GM12878 (cell line): ENCODE measurements around the gene GSAP. TPM values are rescaled to one million over a fixed set of nuclear protein-coding genes. Genes with fewer than 3 reads are reported as not detected.

Source experiments
- ATAC-seq: fragments of 200-7000 bp; cut with Tn5 transposase; 3 replicates; pipeline ENCODE4 v1.9.1; 2020; ENCODE audit warnings: mild to moderate bottlenecking, moderate library complexity
- BruUV-seq: library from RNA; stranded (reverse); fragments of 400-500 nt; replicated peaks from 2 replicates; lab custom pipeline; 2021; lab: Mats Ljungman, UMichigan
- CTCF ChIA-PET: fragments of 300-600 bp; sonication (Branson Sonifier 250); formaldehyde crosslinking; extraction: SDS; loops from one replicate; lab custom pipeline; 2021; ENCODE audit warnings: inconsistent platforms; lab: Yijun Ruan, JAX
- POLR2A ChIA-PET: fragments of 350-600 bp; formaldehyde crosslinking; extraction: SDS; loops from one replicate; lab custom pipeline; 2021; ENCODE audit warnings: inconsistent platforms; lab: Charles Lee
- RAD21 ChIA-PET: fragments of 300-600 bp; sonication (Branson Sonifier 250); formaldehyde crosslinking; loops from one replicate; lab custom pipeline; 2023; ENCODE audit warnings: antibody characterized with exemption; ENCODE audit not compliant: unreplicated experiment; lab: Charles Lee
- SMC1A ChIA-PET: fragments of 300-600 bp; sonication (Branson Sonifier 250); formaldehyde crosslinking; loops from one replicate; lab custom pipeline; 2023; ENCODE audit not compliant: unreplicated experiment, uncharacterized antibody; lab: Charles Lee
- DNase-seq: peaks from one replicate; pipeline ENCODE4 v3.0.0-alpha.2; 2011; ENCODE audit warnings: low read depth, low spot score
- FAIRE-seq: peaks from 3 replicates; lab custom pipeline; 2011; peaks lifted over from hg19 to GRCh38; lab: Jason Lieb, UNC
- H2AFZ ChIP-seq: 2 replicates; pipeline ENCODE4 v1.6.0; 2011; ENCODE audit warnings: low read depth, low read length, control low read depth; ENCODE audit not compliant: control insufficient read depth
- H3K27ac ChIP-seq: 2 replicates; pipeline ENCODE4 v1.5.1; 2011; ENCODE audit warnings: control low read depth; ENCODE audit not compliant: control insufficient read depth, insufficient read depth
- H3K27me3 ChIP-seq, 2 experiments: replicated peaks in 1 of 2; 2 replicates each; pipeline versions ENCODE4 v1.6.0 to v1.6.1; 2011; ENCODE audit warnings: low read length in 1 of 2; ENCODE audit not compliant: control insufficient read depth in 2 of 2, insufficient read depth in 2 of 2
- H3K36me3 ChIP-seq, 2 experiments: 2 replicates each; pipeline ENCODE4 v1.5.1; 2011; ENCODE audit warnings: low read length in 1 of 2; ENCODE audit not compliant: control insufficient read depth in 2 of 2, insufficient read depth in 2 of 2
- H3K4me1 ChIP-seq: 2 replicates; pipeline ENCODE4 v1.6.1; 2011; ENCODE audit warnings: mild to moderate bottlenecking, low read length, moderate library complexity, mixed read lengths; ENCODE audit not compliant: control insufficient read depth, insufficient read depth
- H3K4me2 ChIP-seq: 2 replicates; pipeline ENCODE4 v1.6.0; 2011; ENCODE audit warnings: control low read depth; ENCODE audit not compliant: control insufficient read depth, insufficient read depth
- H3K4me3 ChIP-seq: fragments of 200-600 bp; sonication (generic); 2 replicates; pipeline ENCODE4 v1.5.1; 2016
- H3K79me2 ChIP-seq: 2 replicates; pipeline ENCODE4 v1.6.0; 2011; ENCODE audit warnings: low read length; ENCODE audit not compliant: control insufficient read depth, insufficient read depth
- H3K9ac ChIP-seq: 2 replicates; pipeline ENCODE4 v1.8.0; 2011; ENCODE audit warnings: low read length, control low read depth, mixed read lengths; ENCODE audit not compliant: control insufficient read depth, insufficient read depth
- H3K9me3 ChIP-seq: replicated peaks from 3 replicates; pipeline ENCODE4 v1.5.1; 2011; ENCODE audit warnings: mild to moderate bottlenecking, low read length; ENCODE audit not compliant: control insufficient read depth, insufficient read depth
- H4K20me1 ChIP-seq: 2 replicates; pipeline ENCODE4 v1.6.0; 2011; ENCODE audit not compliant: control insufficient read depth, insufficient read depth
- ASH2L ChIP-seq: fragments of 300-600, 200-600 bp; sonication (generic); IDR thresholded peaks from 2 replicates; pipeline ENCODE4 v1.6.1; 2017; ENCODE audit warnings: low read depth, mild to moderate bottlenecking, borderline replicate concordance
- CBX5 ChIP-seq: sonication (generic); IDR thresholded peaks from 2 replicates; pipeline ENCODE4 v1.6.1; 2016; ENCODE audit warnings: low read depth, moderate library complexity, mild to moderate bottlenecking, inconsistent platforms
- HDAC6 ChIP-seq: fragments of 200-600 bp; sonication (generic); IDR thresholded peaks from one replicate; pipeline ENCODE4 v1.8.0; 2017; ENCODE audit warnings: antibody characterized with exemption; ENCODE audit not compliant: unreplicated experiment
- IKZF1 ChIP-seq: fragments of 450-650 bp; conservative IDR thresholded peaks from 2 replicates; pipeline ENCODE4 v1.6.1; 2017; ENCODE audit warnings: antibody characterized with exemption, mild to moderate bottlenecking
- KLF5 ChIP-seq: fragments of 450-650 bp; IDR thresholded peaks from 2 replicates; pipeline ENCODE4 v1.6.1; 2014; ENCODE audit warnings: mild to moderate bottlenecking; ENCODE audit not compliant: partially characterized antibody
- MTA2 ChIP-seq: fragments of 450-650 bp; IDR thresholded peaks from 2 replicates; pipeline ENCODE4 v1.6.1; 2016; ENCODE audit warnings: low read depth, mild to moderate bottlenecking, moderate library complexity
- MXI1 ChIP-seq: fragments of 150-350 bp; IDR thresholded peaks from 2 replicates; pipeline ENCODE4 v1.6.1; 2011; ENCODE audit warnings: low read depth, mild to moderate bottlenecking, inconsistent platforms, low read length, improper control_type of control experiment
- NFYB ChIP-seq: IDR thresholded peaks from 2 replicates; pipeline ENCODE4 v1.6.1; 2011; ENCODE audit warnings: low read depth, mild to moderate bottlenecking, low read length, improper control_type of control experiment, moderate library complexity; ENCODE audit not compliant: insufficient read depth
- PAX5 ChIP-seq: IDR thresholded peaks from 2 replicates; pipeline ENCODE4 v1.6.1; 2011; ENCODE audit warnings: low read depth, low read length, borderline replicate concordance
- POLR2A ChIP-seq: IDR thresholded peaks from 2 replicates; pipeline ENCODE4 v1.6.1; 2011; ENCODE audit warnings: low read depth, mild to moderate bottlenecking, low read length
- POLR2AphosphoS5 ChIP-seq: IDR thresholded peaks from 2 replicates; pipeline ENCODE4 v1.6.1; 2011; ENCODE audit warnings: mild to moderate bottlenecking, low read length, inconsistent platforms
- RELA ChIP-seq: fragments of 450-650 bp; IDR thresholded peaks from 2 replicates; pipeline ENCODE4 v1.8.0; 2014; ENCODE audit warnings: borderline replicate concordance; ENCODE audit not compliant: partially characterized antibody
- RFX5 ChIP-seq: IDR thresholded peaks from 2 replicates; pipeline ENCODE4 v1.6.1; 2011; ENCODE audit warnings: low read depth, low read length, improper control_type of control experiment
- SIN3A ChIP-seq: IDR thresholded peaks from 2 replicates; pipeline ENCODE4 v1.6.1; 2012; ENCODE audit warnings: low read depth, low read length, improper control_type of control experiment
- ZNF384 ChIP-seq: IDR thresholded peaks from 2 replicates; pipeline ENCODE4 v1.6.1; 2012; ENCODE audit warnings: low read depth, mild to moderate bottlenecking, low read length, improper control_type of control experiment, borderline replicate concordance
- ZSCAN29 ChIP-seq: fragments of 450-650 bp; IDR thresholded peaks from 2 replicates; pipeline ENCODE4 v1.6.1; 2017; ENCODE audit warnings: mild to moderate bottlenecking, moderate library complexity
- whole genome bisulfite sequencing: methylation state at CpG from one replicate; pipeline ENCODE4 v1.1.6; 2016; ENCODE audit warnings: low lambda C conversion rate; ENCODE audit not compliant: insufficient replicate concordance, insufficient coverage; ENCODE audit errors: missing lambda C conversion rate; 5-methylcytosine and 5-hydroxymethylcytosine counted together
- in situ Hi-C: fragments of 300-500 bp; cut with MboI; formaldehyde crosslinking; loops from 9 replicates; pipeline ENCODE4 v1.14.3; 2018; ENCODE audit warnings: mixed read lengths
- intact Hi-C: fragments of 100-400 bp; cut with micrococcal nuclease; formaldehyde crosslinking; loops from one replicate; pipeline ENCODE4 v1.14.2; 2022; ENCODE audit not compliant: unreplicated experiment
- polyA plus RNA-seq, 11 experiments: library from polyadenylated mRNA; depleted of rRNA in 4 of 11; unstranded in 6 of 11; stranded (reverse) in 5 of 11; fragments of >200 nt; fragmentation: Nextera tagmentation in 4 of 11; fragmentation: Illumina TruSeq in 1 of 11; extraction: Ambion mirVana in 4 of 11; extraction: Trizol in 1 of 11; gene quantifications; 1 replicate in 1 of 11; 2 replicates in 10 of 11; pipeline versions ENCODE4 v1.2.1 to v1.2.3, GENCODE V29; 2011 to 2016; ENCODE audit warnings: inconsistent platforms in 2 of 11, missing spikeins in 2 of 11, low read depth in 1 of 11
- total RNA-seq, 4 experiments: library from RNA; depleted of rRNA in 3 of 4; stranded (reverse); fragments of >200 nt in 3 of 4; fragmentation: Illumina TruSeq in 1 of 4; extraction: Trizol in 1 of 4; gene quantifications; 2 replicates each; pipeline versions ENCODE4 v1.2.1 to v1.2.3, GENCODE V29; 2013 to 2021
- TF ChIP-seq, protein P1 (sequence below): IDR thresholded peaks from 2 replicates; pipeline ENCODE4 v1.6.1; 2011; ENCODE audit warnings: borderline replicate concordance, low read depth, mild to moderate bottlenecking, moderate library complexity, low read length; ENCODE audit not compliant: insufficient read depth, poor library complexity, severe bottlenecking

The GSAP gene
- total and polyA plus RNA-seq, 10 of the 15 experiments (the other 5 are each of a cell fraction or from before 2014, with no cell fraction given) = 6.6 to 38.1 (median 21.8) TPM

DNA sequence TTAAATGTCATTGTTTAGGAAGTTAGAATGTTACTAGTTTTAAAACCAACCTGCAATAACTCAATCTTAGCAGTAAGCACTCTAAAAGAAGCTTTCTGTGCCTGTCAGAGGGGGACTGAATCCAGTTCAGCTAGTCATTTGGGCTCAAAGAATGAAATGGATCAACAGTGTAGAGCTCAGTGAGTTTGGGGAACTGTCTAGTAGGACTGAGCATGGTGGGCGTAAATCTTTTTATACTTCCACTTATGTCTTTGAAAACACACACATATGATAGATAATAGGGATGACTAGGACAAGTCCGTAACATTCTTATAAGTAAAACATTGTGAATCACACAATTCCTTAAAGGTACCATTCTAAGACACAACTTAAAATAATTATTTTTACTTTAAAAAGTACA lies 11.5 kb downstream of the GSAP start:
- ChIA-PET RAD21 (interaction anchor here (1.1 kb wide), 1 partner anchor 9 kb away, joined by 3 read pairs; no protein-coding TSS in a partner anchor), POLR2A (no interaction called here), SMC1A (interaction anchor here (0.8 to 2.9 kb wide), 2 partner anchors 21 to 49 kb away, joined by 3 to 7 read pairs; no protein-coding TSS in a partner anchor), CTCF (interaction anchor here (1.0 kb wide), 1 partner anchor 9 kb away, joined by 4 read pairs; no protein-coding TSS in a partner anchor)
- no peaks in the 10 kb centered on the region for H4K20me1 ChIP-seq
- in situ Hi-C loops (no loop called here), intact Hi-C loops (no loop called here)
- BruUV-seq = no TSS peak
- no peak; the same call in 2 of the 3 replicates for ATAC-seq
- TF ChIP-seq ASH2L = no peak
- no peak for TF ChIP-seq ZSCAN29
- TF ChIP-seq, protein P1, sequence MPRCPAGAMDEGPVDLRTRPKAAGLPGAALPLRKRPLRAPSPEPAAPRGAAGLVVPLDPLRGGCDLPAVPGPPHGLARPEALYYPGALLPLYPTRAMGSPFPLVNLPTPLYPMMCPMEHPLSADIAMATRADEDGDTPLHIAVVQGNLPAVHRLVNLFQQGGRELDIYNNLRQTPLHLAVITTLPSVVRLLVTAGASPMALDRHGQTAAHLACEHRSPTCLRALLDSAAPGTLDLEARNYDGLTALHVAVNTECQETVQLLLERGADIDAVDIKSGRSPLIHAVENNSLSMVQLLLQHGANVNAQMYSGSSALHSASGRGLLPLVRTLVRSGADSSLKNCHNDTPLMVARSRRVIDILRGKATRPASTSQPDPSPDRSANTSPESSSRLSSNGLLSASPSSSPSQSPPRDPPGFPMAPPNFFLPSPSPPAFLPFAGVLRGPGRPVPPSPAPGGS = no peak
- no peak for TF ChIP-seq CBX5
- TF ChIP-seq HDAC6 = no peak
- TF ChIP-seq MXI1 = no peak
- no peak for TF ChIP-seq ZNF384
- TF ChIP-seq SIN3A = no peak
- TF ChIP-seq POLR2A = no peak
- no peak for TF ChIP-seq KLF5
- TF ChIP-seq IKZF1 = no peak
- TF ChIP-seq NFYB = no peak
- TF ChIP-seq MTA2 = no peak
- TF ChIP-seq POLR2AphosphoS5 = no peak
- TF ChIP-seq RFX5 = no peak
- TF ChIP-seq RELA = no peak
- no peak for TF ChIP-seq PAX5
- H3K36me3 ChIP-seq = no peaks in the 10 kb centered on the region
- DNase-seq = no peak
- H3K79me2 ChIP-seq = no peaks in the 10 kb centered on the region
- no peaks in the 10 kb centered on the region for H3K27me3 ChIP-seq
- WGBS = 100% methylated on average over 2 of the region's 2 CpGs
- no peak overlapping the region for H3K4me3 ChIP-seq
- no peak overlapping the region for H3K9ac ChIP-seq
- FAIRE-seq = no peak
- no peak overlapping the region for H3K27ac ChIP-seq
- H3K4me2 ChIP-seq = no peak overlapping the region
- H2AFZ ChIP-seq = no peak overlapping the region
- H3K9me3 ChIP-seq = no peaks in the 10 kb centered on the region
- H3K4me1 ChIP-seq = peaks cover 3% of the 10 kb centered on the region; the same call in 1 of the 2 replicates
